Muscle layer of duodenum (tissue), 2 donors: ENCODE data around the gene ST8SIA2.

Experiments
- H3K27ac ChIP-seq: one replicate; pipeline ENCODE4 v1.7.0; 2013; ENCODE audit warnings: mild to moderate bottlenecking, low read length
- H3K27me3 ChIP-seq: one replicate; pipeline ENCODE4 v1.7.0; 2013; ENCODE audit warnings: low read depth, mild to moderate bottlenecking, control low read depth, low read length
- H3K36me3 ChIP-seq, 2 donors: one replicate each; pipeline ENCODE4 v1.7.0; 2013; ENCODE audit warnings: low read length in 2 of 2, control low read depth in 1 of 2, mild to moderate bottlenecking in 1 of 2; ENCODE audit not compliant: insufficient read depth in 2 of 2, control insufficient read depth in 1 of 2
- H3K4me1 ChIP-seq, 2 donors: one replicate each; pipeline ENCODE4 v1.7.0; 2013; ENCODE audit warnings: low read length in 2 of 2, mild to moderate bottlenecking in 2 of 2, control low read depth in 1 of 2, moderate library complexity in 1 of 2; ENCODE audit not compliant: insufficient read depth in 2 of 2, control insufficient read depth in 1 of 2
- H3K4me3 ChIP-seq, 2 donors: one replicate each; pipeline ENCODE4 v1.7.0; 2013; ENCODE audit warnings: low read length in 2 of 2, low read depth in 1 of 2, mild to moderate bottlenecking in 1 of 2
- H3K9me3 ChIP-seq, 2 donors: one replicate each; pipeline ENCODE4 v1.7.0; 2013; ENCODE audit warnings: low read length in 2 of 2, control low read depth in 1 of 2, mild to moderate bottlenecking in 1 of 2; ENCODE audit not compliant: control insufficient read depth in 1 of 2
- donor health status: healthy.

Gene ST8SIA2, protein sequence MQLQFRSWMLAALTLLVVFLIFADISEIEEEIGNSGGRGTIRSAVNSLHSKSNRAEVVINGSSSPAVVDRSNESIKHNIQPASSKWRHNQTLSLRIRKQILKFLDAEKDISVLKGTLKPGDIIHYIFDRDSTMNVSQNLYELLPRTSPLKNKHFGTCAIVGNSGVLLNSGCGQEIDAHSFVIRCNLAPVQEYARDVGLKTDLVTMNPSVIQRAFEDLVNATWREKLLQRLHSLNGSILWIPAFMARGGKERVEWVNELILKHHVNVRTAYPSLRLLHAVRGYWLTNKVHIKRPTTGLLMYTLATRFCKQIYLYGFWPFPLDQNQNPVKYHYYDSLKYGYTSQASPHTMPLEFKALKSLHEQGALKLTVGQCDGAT

DNA sequence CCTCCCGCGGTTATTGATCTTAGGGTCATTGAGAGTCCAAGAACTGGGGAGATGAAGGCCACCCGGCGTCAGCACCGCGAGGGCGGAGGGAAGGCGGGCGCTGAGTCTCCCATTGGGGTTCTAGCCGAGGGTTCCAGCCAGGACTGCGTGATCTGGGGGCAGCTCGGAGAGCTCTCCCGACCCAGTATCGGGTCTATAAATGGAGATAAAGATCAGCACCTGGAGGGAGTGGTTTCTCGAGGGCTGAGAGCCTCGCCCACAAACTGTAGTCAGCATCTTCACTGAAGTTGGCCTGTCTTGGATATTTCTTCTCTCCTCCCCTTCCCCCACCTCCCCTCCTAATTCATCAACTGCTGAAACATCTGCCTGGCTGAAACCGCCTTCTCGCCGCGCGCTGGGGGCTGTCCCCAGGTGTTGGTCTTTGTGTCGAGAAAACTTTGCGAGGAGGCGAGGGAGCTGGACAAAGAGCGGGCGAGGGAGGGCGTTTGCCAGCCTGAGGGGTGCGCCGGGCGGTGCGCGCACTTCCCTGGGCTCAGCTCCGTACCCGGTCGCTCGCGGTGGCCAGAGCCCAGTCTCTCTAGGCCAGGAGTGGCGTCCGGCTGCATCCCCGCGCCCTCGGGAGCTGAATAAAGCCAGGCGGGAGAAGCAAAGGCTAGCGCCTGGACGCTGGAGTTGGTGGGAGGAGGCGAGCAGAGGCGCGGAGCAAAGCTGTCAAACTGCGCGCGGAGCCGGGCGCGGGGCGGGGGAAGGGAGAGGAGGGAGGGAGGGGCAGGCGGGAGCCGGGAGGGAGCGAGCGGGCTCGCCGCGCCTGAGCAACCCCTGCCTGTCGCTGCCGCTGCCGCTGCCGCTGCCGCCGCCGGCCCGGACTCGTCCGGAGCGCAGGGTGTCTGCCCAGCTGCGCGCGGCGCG, at the start of gene ST8SIA2:
ST8SIA2 (plus strand) TSS at position 811 of the 909 bp plus-strand sequence. CDS start 184 bp downstream, outside the sequence.
- H3K4me3 ChIP-seq: peak within 1 kb of the TSS; percentile 11 to 55
- H3K4me1 ChIP-seq: peaks cover 0 to 21% of the 10 kb centered on the region in 2 donors
- H3K9me3 ChIP-seq: no peaks in the 10 kb centered on the region
- peaks cover 40% of the 10 kb centered on the region for H3K27me3 ChIP-seq
- no peak within 1 kb of the TSS for H3K27ac ChIP-seq
- no peaks in the 10 kb centered on the region for H3K36me3 ChIP-seq

DNA sequence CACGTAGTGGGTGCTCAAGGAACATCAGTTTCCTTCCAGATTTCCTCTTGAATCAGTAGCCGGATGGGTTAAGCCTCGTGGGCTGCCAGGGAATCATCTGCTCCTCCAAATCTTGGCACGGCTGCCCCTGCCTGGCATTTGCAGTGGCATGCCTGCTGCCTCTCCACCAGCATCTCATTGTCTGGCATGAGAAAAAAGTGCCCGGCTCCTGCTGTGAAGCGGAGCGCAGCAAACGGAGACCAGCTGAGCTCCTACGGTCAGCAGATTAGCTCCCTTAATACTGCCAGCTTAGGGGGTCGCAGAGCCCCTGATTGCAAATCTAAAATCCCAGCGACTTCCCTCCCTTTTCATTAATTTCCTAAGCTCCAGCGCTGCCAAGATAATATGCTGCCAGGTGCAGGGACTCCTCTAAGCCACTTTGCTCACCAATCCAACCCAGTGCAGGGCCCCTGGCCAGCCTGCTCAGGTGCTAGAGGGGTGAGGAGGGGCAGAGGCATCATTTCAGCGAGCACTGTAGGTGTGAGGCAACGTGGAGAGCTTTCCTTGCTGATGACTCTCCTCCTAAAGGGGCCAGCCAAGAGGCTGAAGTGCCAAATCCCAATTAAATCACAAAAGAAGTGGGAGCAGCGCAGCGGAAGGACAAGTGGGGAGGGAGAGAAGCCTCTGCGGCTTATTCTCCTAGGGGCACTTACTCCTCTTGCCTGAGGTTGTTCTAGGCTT, 49.6 kb upstream of the ST8SIA2 start:
- Histone ChIP-seq H3K36me3 (no peaks in the 10 kb centered on the region), H3K27me3 (peaks cover 5% of the 10 kb centered on the region), H3K27ac (no peak overlapping the region), H3K4me1 (no peaks in the 10 kb centered on the region), H3K9me3 (no peaks in the 10 kb centered on the region), H3K4me3 (no peak overlapping the region)

DNA sequence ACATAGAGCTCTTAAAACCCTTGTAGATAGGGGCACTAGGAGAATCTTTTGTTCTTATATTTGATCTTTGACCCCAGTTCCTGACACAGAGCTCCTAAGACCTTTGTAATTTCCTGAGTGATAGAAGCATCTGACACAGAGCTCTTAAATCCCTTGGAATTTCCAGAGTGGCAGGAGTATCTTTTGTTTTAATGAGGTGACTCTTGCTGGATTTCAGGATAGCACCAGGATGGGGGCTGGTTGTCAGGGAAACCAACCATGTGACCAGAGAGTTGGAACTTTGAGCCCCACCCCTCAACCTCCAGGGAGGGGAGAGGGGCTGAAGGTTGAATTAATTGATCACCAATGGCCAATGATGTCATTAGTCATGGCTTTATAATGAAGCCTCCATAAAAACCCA, 47.6 kb upstream of the ST8SIA2 start:
- no peaks in the 10 kb centered on the region for H3K36me3 ChIP-seq
- no peak overlapping the region for H3K27ac ChIP-seq
- H3K4me3 ChIP-seq: no peak overlapping the region

DNA sequence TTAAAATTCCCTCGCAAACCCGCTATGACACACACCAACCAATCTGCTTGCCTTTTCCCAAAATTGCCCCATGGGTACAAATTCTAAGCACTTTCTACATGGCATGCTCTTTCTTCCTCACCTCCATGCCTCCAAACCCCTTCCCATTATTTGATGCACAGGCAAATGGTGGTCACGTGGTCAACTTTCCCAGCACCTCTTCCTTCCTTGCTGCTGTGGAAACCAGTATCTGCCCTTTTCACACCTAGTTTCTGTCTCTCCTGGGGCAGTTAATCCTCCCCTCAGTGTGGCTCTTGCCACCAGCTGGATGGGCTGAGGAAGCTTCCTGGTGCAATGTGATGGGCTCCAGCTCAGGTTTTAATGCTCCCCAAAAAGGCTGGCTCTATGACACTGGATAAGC, 38.4 kb upstream of the ST8SIA2 start:
- Histone ChIP-seq H3K27ac (no peak overlapping the region), H3K9me3 (no peaks in the 10 kb centered on the region), H3K4me1 (no peaks in the 10 kb centered on the region), H3K27me3 (no peaks in the 10 kb centered on the region), H3K36me3 (no peaks in the 10 kb centered on the region), H3K4me3 (no peak overlapping the region)

More for the DNA sequence above, 47.6 kb upstream of the ST8SIA2 start:
- H3K27me3 ChIP-seq: peaks cover 5% of the 10 kb centered on the region
- H3K9me3 ChIP-seq: no peaks in the 10 kb centered on the region
- H3K4me1 ChIP-seq: no peaks in the 10 kb centered on the region

DNA sequence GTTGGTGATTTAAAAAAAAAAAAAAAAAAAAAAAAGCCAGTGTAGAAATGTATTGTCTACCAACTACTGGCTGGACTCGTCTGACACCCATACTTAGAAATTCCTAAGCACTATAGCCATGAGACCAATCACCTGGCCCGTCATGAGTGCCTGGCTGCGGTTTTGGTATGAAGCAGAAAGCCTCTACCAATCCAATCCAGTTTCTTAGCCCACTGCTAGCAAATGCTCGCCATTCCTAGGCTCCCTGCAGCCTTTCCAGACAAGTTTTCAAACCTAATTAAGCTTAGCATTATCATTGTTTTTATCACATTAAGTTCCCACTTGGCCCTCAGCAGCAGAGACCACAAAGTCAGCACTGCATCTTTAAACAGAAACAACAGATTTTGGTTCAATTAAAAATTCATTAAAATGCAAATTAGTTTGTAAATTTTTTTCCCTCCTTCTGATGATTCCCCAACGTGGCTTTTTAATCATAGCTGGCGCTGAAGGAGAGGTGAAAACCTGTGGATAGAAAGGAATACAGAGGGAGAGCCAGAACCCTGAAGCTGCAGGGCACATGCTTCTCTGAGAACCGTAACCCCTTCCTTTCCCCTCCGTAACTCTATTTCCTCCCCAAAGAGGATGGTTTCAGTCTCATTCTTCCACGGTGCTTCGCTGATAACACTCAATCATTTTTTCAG, 32.2 kb upstream of the ST8SIA2 start:
- no peak overlapping the region for H3K27ac ChIP-seq
- H3K36me3 ChIP-seq: no peaks in the 10 kb centered on the region
- no peak overlapping the region for H3K4me3 ChIP-seq
- no peaks in the 10 kb centered on the region for H3K27me3 ChIP-seq
- no peaks in the 10 kb centered on the region for H3K4me1 ChIP-seq
- H3K9me3 ChIP-seq: no peaks in the 10 kb centered on the region

DNA sequence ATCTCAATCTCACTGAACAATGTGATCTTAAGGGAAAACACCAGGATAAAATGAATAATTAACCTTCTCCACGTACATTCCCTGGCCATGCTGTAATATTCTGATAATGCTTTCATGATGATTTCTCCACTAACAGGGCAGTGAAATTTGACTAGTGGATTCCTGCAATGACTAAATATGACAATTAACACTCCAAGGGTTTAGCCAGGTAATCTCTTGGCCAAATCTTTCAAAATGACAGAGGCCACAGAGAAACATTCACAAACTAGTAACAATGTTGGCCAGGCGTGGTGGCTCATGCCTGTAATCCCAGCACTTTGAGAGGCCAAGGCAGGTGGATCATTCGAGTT, 31.7 kb upstream of the ST8SIA2 start:
- no peaks in the 10 kb centered on the region for H3K4me1 ChIP-seq
- H3K27me3 ChIP-seq: no peaks in the 10 kb centered on the region
- no peak overlapping the region for H3K27ac ChIP-seq
- no peak overlapping the region for H3K4me3 ChIP-seq
- H3K36me3 ChIP-seq: no peaks in the 10 kb centered on the region
- no peaks in the 10 kb centered on the region for H3K9me3 ChIP-seq

DNA sequence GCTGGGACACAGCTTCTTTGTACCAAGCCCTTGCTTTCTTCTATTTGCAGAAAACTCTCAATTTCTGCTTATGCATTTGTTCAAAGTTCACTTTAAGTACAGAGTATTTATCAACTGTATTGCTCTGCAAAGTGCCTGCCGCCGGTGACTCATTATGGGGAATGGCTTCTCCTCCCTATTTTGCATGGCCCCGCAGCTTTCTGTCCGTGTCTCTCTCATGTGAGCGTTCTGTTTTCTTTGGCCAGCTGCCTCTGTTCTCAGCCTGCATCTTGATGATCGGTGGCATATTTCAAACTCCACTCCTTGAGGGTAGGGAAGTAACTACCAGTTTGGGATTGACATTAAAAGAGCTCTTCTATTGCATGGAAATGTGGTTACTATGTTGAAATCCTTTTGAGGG, 28.6 kb upstream of the ST8SIA2 start:
- no peaks in the 10 kb centered on the region for H3K36me3 ChIP-seq
- H3K4me3 ChIP-seq: no peak overlapping the region
- no peaks in the 10 kb centered on the region for H3K4me1 ChIP-seq
- H3K27me3 ChIP-seq: no peaks in the 10 kb centered on the region
- no peak overlapping the region for H3K27ac ChIP-seq
- H3K9me3 ChIP-seq: no peaks in the 10 kb centered on the region

DNA sequence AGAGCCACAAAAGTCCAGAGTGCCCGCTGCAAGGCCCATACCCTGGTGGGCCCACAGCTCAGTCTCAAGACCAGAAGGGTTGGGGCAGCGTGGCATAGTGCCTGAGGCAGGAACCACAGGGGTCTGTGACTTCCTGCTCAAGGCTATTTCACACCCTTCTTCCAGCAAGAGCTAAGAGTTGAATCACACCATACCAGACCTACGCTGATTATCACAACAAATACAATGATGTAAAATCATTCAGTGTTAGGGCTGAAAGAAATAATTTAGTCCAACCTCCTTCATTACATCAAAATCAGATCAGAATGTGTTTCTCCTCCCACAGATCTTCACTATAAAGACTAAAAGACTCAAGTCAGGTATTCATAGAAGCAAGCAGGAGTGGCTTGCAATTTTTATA, 27.8 kb upstream of the ST8SIA2 start:
- no peak overlapping the region for H3K4me3 ChIP-seq
- no peak overlapping the region for H3K27ac ChIP-seq
- H3K36me3 ChIP-seq: no peaks in the 10 kb centered on the region
- no peaks in the 10 kb centered on the region for H3K4me1 ChIP-seq
- H3K27me3 ChIP-seq: no peaks in the 10 kb centered on the region
- no peaks in the 10 kb centered on the region for H3K9me3 ChIP-seq

DNA sequence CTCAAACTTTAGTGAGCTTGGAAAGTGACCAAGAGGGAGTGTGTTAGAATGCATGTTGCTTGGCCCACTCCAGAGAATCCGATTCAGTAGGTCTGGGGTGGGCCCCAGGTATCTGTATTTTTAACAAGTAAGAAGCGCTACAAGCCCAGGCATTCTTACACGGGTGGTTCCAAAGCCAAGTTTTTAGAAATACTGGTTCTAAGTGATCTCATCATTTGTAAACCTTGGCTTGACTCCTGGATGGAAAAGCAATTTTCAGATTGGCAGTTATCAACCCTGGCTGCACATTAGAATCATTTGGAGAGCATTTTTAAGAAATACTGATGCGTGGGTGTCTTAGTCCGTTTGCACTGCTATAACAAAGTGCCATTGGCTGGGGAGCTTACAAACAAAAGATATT, 27.3 kb upstream of the ST8SIA2 start:
- Histone ChIP-seq H3K36me3 (no peaks in the 10 kb centered on the region), H3K27me3 (no peaks in the 10 kb centered on the region), H3K9me3 (no peaks in the 10 kb centered on the region), H3K4me3 (no peak overlapping the region), H3K4me1 (no peaks in the 10 kb centered on the region), H3K27ac (no peak overlapping the region)

DNA sequence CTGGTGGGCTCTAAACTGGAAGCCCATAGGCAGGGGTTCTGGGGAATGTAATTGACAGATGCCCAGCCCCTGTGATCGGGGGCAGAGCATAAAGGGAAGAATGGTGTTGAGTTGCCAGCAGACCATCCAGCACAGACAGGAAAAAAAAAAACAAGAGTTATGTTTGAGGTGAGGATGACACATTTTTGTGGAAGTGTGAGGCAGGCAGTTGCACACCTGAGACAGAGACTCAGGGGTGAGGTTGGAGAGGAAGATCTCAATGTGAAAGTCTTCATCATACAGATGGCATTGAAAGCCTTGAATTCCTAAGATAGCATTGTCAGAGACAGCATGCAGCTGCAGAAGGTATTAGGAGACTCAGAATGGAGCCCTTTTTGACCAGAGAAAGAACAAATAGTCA, 18.6 kb upstream of the ST8SIA2 start:
- Histone ChIP-seq H3K27me3 (no peaks in the 10 kb centered on the region), H3K9me3 (no peaks in the 10 kb centered on the region), H3K36me3 (no peaks in the 10 kb centered on the region), H3K4me3 (no peak overlapping the region), H3K27ac (no peak overlapping the region), H3K4me1 (no peaks in the 10 kb centered on the region)

DNA sequence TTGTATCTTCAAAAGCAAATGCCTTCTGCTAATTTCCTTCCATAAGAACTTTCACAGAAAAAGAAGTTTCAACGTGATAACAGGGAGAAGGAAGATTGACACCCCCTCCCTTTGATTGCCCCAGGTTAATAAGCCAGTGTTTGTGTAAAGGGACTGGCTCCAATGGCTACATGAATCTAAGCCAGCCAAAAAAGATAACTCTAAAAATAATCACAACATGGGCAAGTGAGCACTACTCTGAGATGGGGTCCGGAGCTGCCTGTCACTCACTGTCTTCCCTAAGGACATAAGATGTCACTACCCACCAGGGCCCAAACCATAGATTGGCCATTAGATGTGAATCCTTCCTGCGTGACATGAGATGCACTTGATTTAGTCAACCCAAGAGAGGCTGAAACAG, 17.6 kb upstream of the ST8SIA2 start:
- Histone ChIP-seq H3K4me3 (no peak overlapping the region), H3K27ac (no peak overlapping the region), H3K36me3 (no peaks in the 10 kb centered on the region), H3K4me1 (no peaks in the 10 kb centered on the region), H3K9me3 (no peaks in the 10 kb centered on the region), H3K27me3 (no peaks in the 10 kb centered on the region)
